ENCODE data around the gene TXNDC9.
"Not testable (repeated sequence)": the region's sequence is repeated elsewhere in the genome, so short reads cannot be mapped to it uniquely, and the experiment has no call there.

TXNDC9 gene

DNA sequence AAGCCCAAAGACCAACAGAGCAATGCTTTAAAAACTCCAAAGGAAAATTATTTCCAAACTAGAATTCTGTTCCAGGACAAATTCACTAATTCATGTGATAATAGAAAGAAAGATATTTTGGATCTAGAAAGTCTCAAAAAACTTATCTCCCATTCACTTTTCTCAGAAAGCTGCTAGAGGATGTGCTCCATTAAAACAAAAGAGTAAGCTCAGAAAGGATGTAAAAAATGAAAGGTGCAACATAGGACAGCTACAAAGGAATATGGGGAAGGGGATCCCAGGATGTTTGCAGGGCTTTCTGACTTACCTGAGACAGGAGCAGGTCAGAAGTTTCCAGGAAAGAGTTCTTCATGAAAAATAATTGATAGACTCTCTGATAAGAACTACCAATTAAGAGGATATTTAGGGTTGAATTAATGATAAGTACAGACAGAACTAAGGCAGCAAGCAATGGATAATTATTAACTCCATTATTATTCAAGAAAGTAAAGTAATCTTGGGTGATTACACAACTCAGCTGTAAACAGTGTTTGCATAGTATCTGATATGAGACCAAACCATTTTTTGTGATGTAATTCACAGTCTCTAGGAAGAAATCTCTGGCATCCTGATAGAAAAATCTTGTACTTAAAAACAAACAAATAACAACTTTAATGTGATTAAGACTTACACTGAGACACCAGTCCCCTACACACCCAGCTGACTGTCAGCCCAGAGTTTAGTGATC lies 56.0 kb downstream of the TXNDC9 start:
- TF ChIP-seq CTCF (conservative IDR thresholded peaks at IDR 0.05; ENCODE audit: low read length) = no peak
- no peak overlapping the region for H3K4me3 ChIP-seq (ENCODE audit: low read length, poor library complexity, severe bottlenecking)
- no peaks in the 10 kb centered on the region for H3K4me1 ChIP-seq (ENCODE audit: insufficient read depth, low read length, poor library complexity, severe bottlenecking)
- H3K36me3 ChIP-seq (ENCODE audit: insufficient read depth, low read length) = no peaks in the 10 kb centered on the region; the same call in 1 of the 2 replicates
- no peaks in the 10 kb centered on the region for H3K79me2 ChIP-seq (ENCODE audit: insufficient read depth, low read length)
- H3F3A ChIP-seq (ENCODE audit: low read depth) = no peaks in the 10 kb centered on the region
- H2AFZ ChIP-seq (ENCODE audit: low read length) = no peak overlapping the region
- H3K9me2 ChIP-seq (replicated peaks; ENCODE audit: low read depth, low read length) = no peaks in the 10 kb centered on the region
- no peak overlapping the region for H3K9ac ChIP-seq (ENCODE audit: low read depth, low read length, poor library complexity, severe bottlenecking)
- H3K4me2 ChIP-seq (ENCODE audit: low read depth, low read length, poor library complexity, severe bottlenecking) = no peak overlapping the region
- H3K9me3 ChIP-seq (ENCODE audit: insufficient read depth, low read depth, low read length) = no peaks in the 10 kb centered on the region
- H4K20me1 ChIP-seq (ENCODE audit: insufficient read depth, low read length, poor library complexity, severe bottlenecking) = no peaks in the 10 kb centered on the region
- H3K27me3 ChIP-seq (ENCODE audit: insufficient read depth, low read length, poor library complexity, severe bottlenecking) = no peaks in the 10 kb centered on the region

- no peak for TF ChIP-seq EZH2phosphoT487 (IDR thresholded peaks at IDR 0.05; ENCODE audit: borderline replicate concordance)
- no peak for TF ChIP-seq CTCF (conservative IDR thresholded peaks at IDR 0.05; ENCODE audit: low read length)
Observed at GRCh38 chr2:99278793-99279291, 57.3 kb downstream of the TXNDC9 start.

DNA sequence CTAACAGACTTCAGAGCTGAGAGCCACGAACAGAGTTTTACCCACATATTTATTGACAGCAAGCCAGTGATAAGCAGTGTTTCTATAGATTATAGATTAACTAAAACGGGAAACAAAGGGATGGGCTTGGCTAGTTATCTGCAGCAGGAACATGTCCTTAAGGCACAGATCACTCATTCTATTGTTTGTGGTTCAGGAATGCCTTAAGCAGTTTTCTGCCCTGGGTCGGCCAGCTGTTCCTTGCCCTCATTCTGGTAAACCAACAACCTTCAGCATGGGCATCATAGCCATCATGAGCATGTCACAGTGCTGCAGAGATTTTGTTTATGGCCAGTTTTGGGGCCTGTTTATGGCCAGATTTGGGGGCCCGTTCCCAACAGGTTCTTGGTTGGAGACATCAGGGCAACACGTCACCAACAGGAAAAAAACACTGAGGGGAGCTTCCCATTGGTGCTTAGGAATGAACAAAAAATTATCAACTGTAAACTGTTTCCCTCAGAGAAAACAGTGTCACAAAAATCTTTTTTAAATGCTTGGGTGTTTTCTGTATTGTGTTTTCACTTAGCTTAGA lies 57.9 kb downstream of the TXNDC9 start:
- H3K4me3 ChIP-seq (ENCODE audit: low read length, poor library complexity, severe bottlenecking); H3K36me3 ChIP-seq (ENCODE audit: insufficient read depth, low read length); H3K9me2 ChIP-seq (replicated peaks; ENCODE audit: low read depth, low read length); H2AFZ ChIP-seq (ENCODE audit: low read length); H3K9ac ChIP-seq (ENCODE audit: low read depth, low read length, poor library complexity, severe bottlenecking); H3K9me3 ChIP-seq (ENCODE audit: insufficient read depth, low read depth, low read length); H3K4me2 ChIP-seq (ENCODE audit: low read depth, low read length, poor library complexity, severe bottlenecking); H3K27me3 ChIP-seq (ENCODE audit: insufficient read depth, low read length, poor library complexity, severe bottlenecking); H3K4me1 ChIP-seq (ENCODE audit: insufficient read depth, low read length, poor library complexity, severe bottlenecking); H3F3A ChIP-seq (ENCODE audit: low read depth); H3K79me2 ChIP-seq (ENCODE audit: insufficient read depth, low read length); H4K20me1 ChIP-seq (ENCODE audit: insufficient read depth, low read length, poor library complexity, severe bottlenecking): not testable (repeated sequence)

More at GRCh38 chr2:99278793-99279291, 57.3 kb downstream of the TXNDC9 start:
- no peaks in the 10 kb centered on the region for H3F3A ChIP-seq (ENCODE audit: low read depth)
- no peaks in the 10 kb centered on the region for H3K4me1 ChIP-seq (ENCODE audit: insufficient read depth, low read length, poor library complexity, severe bottlenecking)
- no peaks in the 10 kb centered on the region for H3K9me2 ChIP-seq (replicated peaks; ENCODE audit: low read depth, low read length)
- H3K79me2 ChIP-seq (ENCODE audit: insufficient read depth, low read length) = no peaks in the 10 kb centered on the region
- H3K9ac ChIP-seq (ENCODE audit: low read depth, low read length, poor library complexity, severe bottlenecking) = no peak overlapping the region
- H3K4me2 ChIP-seq (ENCODE audit: low read depth, low read length, poor library complexity, severe bottlenecking) = no peak overlapping the region
- no peaks in the 10 kb centered on the region for H3K27me3 ChIP-seq (ENCODE audit: insufficient read depth, low read length, poor library complexity, severe bottlenecking)
- H3K9me3 ChIP-seq (ENCODE audit: insufficient read depth, low read depth, low read length) = no peaks in the 10 kb centered on the region
- H2AFZ ChIP-seq (ENCODE audit: low read length) = no peak overlapping the region
- H3K4me3 ChIP-seq (ENCODE audit: low read length, poor library complexity, severe bottlenecking) = no peak overlapping the region
- H4K20me1 ChIP-seq (ENCODE audit: insufficient read depth, low read length, poor library complexity, severe bottlenecking) = no peaks in the 10 kb centered on the region
- no peaks in the 10 kb centered on the region for H3K36me3 ChIP-seq (ENCODE audit: insufficient read depth, low read length)

Measured in Loucy (cell line).